Kidney epithelial cell (primary cell): Measurements from ENCODE around the gene XRCC2. TPM values are rescaled to one million over a fixed set of nuclear protein-coding genes. Genes with fewer than 3 reads are reported as not detected.

Source experiments
- DNase-seq: peaks from one replicate; pipeline ENCODE4 v3.0.0-alpha.2; 2010; ENCODE audit warnings: low read depth
- H3K27me3 ChIP-seq: 2 replicates; pipeline ENCODE4 v1.6.0; 2011; ENCODE audit warnings: low read length; ENCODE audit not compliant: control insufficient read depth, insufficient read depth
- H3K36me3 ChIP-seq: 2 replicates; pipeline ENCODE4 v1.5.1; 2011; ENCODE audit warnings: low read length; ENCODE audit not compliant: control insufficient read depth, insufficient read depth
- H3K4me3 ChIP-seq: 2 replicates; pipeline ENCODE4 v1.5.1; 2011; ENCODE audit warnings: low read depth, mild to moderate bottlenecking, control low read depth, low read length
- CTCF ChIP-seq: IDR thresholded peaks from 2 replicates; pipeline ENCODE4 v1.5.1; 2011; ENCODE audit warnings: mild to moderate bottlenecking, moderate library complexity, low read length, control low read depth, inconsistent platforms; ENCODE audit not compliant: insufficient read depth, poor library complexity, severe bottlenecking
- total RNA-seq: library from RNA; depleted of rRNA; stranded (reverse); fragments of >200 nt; gene quantifications from 2 replicates; pipeline ENCODE4 v1.2.3, GENCODE V29; 2015

The XRCC2 gene
- total RNA-seq, 1 donor from 2014 or later = 3.2 TPM

- DNase-seq = no peak
- peaks cover 2% of the 10 kb centered on the region for H3K27me3 ChIP-seq
- H3K4me3 ChIP-seq = no peak overlapping the region
- no peak for TF ChIP-seq CTCF
- no peaks in the 10 kb centered on the region for H3K36me3 ChIP-seq
Observed at GRCh38 chr7:152615031-152615741, 60.8 kb downstream of the XRCC2 start.

- no peak for DNase-seq
- no peak for TF ChIP-seq CTCF
- Histone ChIP-seq H3K27me3 (no peaks in the 10 kb centered on the region), H3K4me3 (no peak overlapping the region), H3K36me3 (no peaks in the 10 kb centered on the region)
Observed at GRCh38 chr7:152608656-152609055, 67.3 kb downstream of the XRCC2 start.

- no peak for TF ChIP-seq CTCF
- H3K27me3 ChIP-seq = no peaks in the 10 kb centered on the region
- H3K36me3 ChIP-seq = no peaks in the 10 kb centered on the region
- DNase-seq = no peak
- no peak overlapping the region for H3K4me3 ChIP-seq
Observed at GRCh38 chr7:152608208-152608607, 67.7 kb downstream of the XRCC2 start.

GRCh38 chr7:152607007-152607406 is 68.9 kb downstream of the XRCC2 start:
- H3K27me3 ChIP-seq = no peaks in the 10 kb centered on the region
- no peak overlapping the region for H3K4me3 ChIP-seq
- no peak for DNase-seq
- H3K36me3 ChIP-seq = no peaks in the 10 kb centered on the region
- no peak for TF ChIP-seq CTCF

GRCh38 chr7:152602962-152603361 is 73.0 kb downstream of the XRCC2 start:
- H3K4me3 ChIP-seq = no peak overlapping the region
- no peak for DNase-seq
- no peaks in the 10 kb centered on the region for H3K27me3 ChIP-seq
- TF ChIP-seq CTCF = no peak
- no peaks in the 10 kb centered on the region for H3K36me3 ChIP-seq

- DNase-seq = no peak
- Histone ChIP-seq H3K4me3 (no peak overlapping the region), H3K36me3 (no peaks in the 10 kb centered on the region), H3K27me3 (no peaks in the 10 kb centered on the region)
- no peak for TF ChIP-seq CTCF
Observed at GRCh38 chr7:152601305-152601798, 74.6 kb downstream of the XRCC2 start.
